ENCODE measurements around the gene EFCAB10. TPM values are rescaled to one million over a fixed set of nuclear protein-coding genes. Genes with fewer than 3 reads are reported as not detected.

EFCAB10 gene
- total RNA-seq, 1 experiment from 2014 or later, result not detected

- Histone ChIP-seq H3K4me1 (ENCODE audit: insufficient read depth, low read length, poor library complexity, severe bottlenecking) (no peaks in the 10 kb centered on the region), H3K9me3 (ENCODE audit: low read depth, low read length, poor library complexity, severe bottlenecking) (no peaks in the 10 kb centered on the region), H3K27ac (ENCODE audit: low read depth, low read length, poor library complexity, severe bottlenecking) (no peak overlapping the region), H3K4me3 (ENCODE audit: low read depth, low read length, poor library complexity, severe bottlenecking) (no peak overlapping the region), H3K27me3 (replicated peaks; ENCODE audit: insufficient read depth, low read depth, low read length, poor library complexity) (no peaks in the 10 kb centered on the region), H3K36me3 (ENCODE audit: insufficient read depth, low read length, poor library complexity, severe bottlenecking) (peaks cover 43% of the 10 kb centered on the region)
- TF ChIP-seq EZH2 (IDR thresholded peaks at IDR 0.05; ENCODE audit: borderline replicate concordance, low read depth, low read length, poor library complexity, severe bottlenecking) (no peak), CTCF (conservative IDR thresholded peaks at IDR 0.05; ENCODE audit: low read depth, low read length) (no peak)
- no peak for DNase-seq (ENCODE audit: low spot score)
- POLR2A ChIA-PET (ENCODE audit: low non-redundant PET), result no interaction called here
- CTCF ChIA-PET, result no interaction called here
- intact Hi-C loops (cut with micrococcal nuclease; ENCODE audit: unreplicated experiment), result no loop called here
- BruUV-seq (replicated peaks), result no TSS peak
Measured at GRCh38 chr7:105565190-105565589, 16.1 kb downstream of the EFCAB10 start.

GRCh38 chr7:105559926-105560325, 21.4 kb downstream of the EFCAB10 start:
- no peaks in the 10 kb centered on the region for H3K27me3 ChIP-seq (replicated peaks; ENCODE audit: insufficient read depth, low read depth, low read length, poor library complexity)
- H3K27ac ChIP-seq (ENCODE audit: low read depth, low read length, poor library complexity, severe bottlenecking), result no peak overlapping the region
- ChIA-PET CTCF (no interaction called here), POLR2A (ENCODE audit: low non-redundant PET) (no interaction called here)
- peaks cover 47% of the 10 kb centered on the region for H3K36me3 ChIP-seq (ENCODE audit: insufficient read depth, low read length, poor library complexity, severe bottlenecking)
- intact Hi-C loops (cut with micrococcal nuclease; ENCODE audit: unreplicated experiment), result no loop called here
- H3K4me3 ChIP-seq (ENCODE audit: low read depth, low read length, poor library complexity, severe bottlenecking), result no peak overlapping the region
- BruUV-seq (replicated peaks), result no TSS peak
- no peak for DNase-seq (ENCODE audit: low spot score)
- TF ChIP-seq EZH2 (IDR thresholded peaks at IDR 0.05; ENCODE audit: borderline replicate concordance, low read depth, low read length, poor library complexity, severe bottlenecking), result no peak
- TF ChIP-seq CTCF (conservative IDR thresholded peaks at IDR 0.05; ENCODE audit: low read depth, low read length), result no peak
- H3K4me1 ChIP-seq (ENCODE audit: insufficient read depth, low read length, poor library complexity, severe bottlenecking), result no peaks in the 10 kb centered on the region
- H3K9me3 ChIP-seq (ENCODE audit: low read depth, low read length, poor library complexity, severe bottlenecking), result no peaks in the 10 kb centered on the region

- no peak for TF ChIP-seq CTCF (conservative IDR thresholded peaks at IDR 0.05; ENCODE audit: low read depth, low read length)
- no peak for TF ChIP-seq EZH2 (IDR thresholded peaks at IDR 0.05; ENCODE audit: borderline replicate concordance, low read depth, low read length, poor library complexity, severe bottlenecking)
- no TSS peak for BruUV-seq (replicated peaks)
- no peak for DNase-seq (ENCODE audit: low spot score)
- intact Hi-C loops (cut with micrococcal nuclease; ENCODE audit: unreplicated experiment), result no loop called here
- Histone ChIP-seq H3K4me3 (ENCODE audit: low read depth, low read length, poor library complexity, severe bottlenecking) (no peak overlapping the region), H3K36me3 (ENCODE audit: insufficient read depth, low read length, poor library complexity, severe bottlenecking) (peaks cover 52% of the 10 kb centered on the region), H3K4me1 (ENCODE audit: insufficient read depth, low read length, poor library complexity, severe bottlenecking) (peaks cover under 1% of the 10 kb centered on the region), H3K27ac (ENCODE audit: low read depth, low read length, poor library complexity, severe bottlenecking) (no peak overlapping the region), H3K9me3 (ENCODE audit: low read depth, low read length, poor library complexity, severe bottlenecking) (no peaks in the 10 kb centered on the region), H3K27me3 (replicated peaks; ENCODE audit: insufficient read depth, low read depth, low read length, poor library complexity) (no peaks in the 10 kb centered on the region)
- POLR2A ChIA-PET (ENCODE audit: low non-redundant PET), result no interaction called here
- CTCF ChIA-PET, result no interaction called here
Measured at GRCh38 chr7:105538339-105538738, 43.0 kb downstream of the EFCAB10 start.
